Right ventricle myocardium inferior (tissue), 1 donor: ENCODE results near the gene MORN5. TPM values are rescaled to one million over a fixed set of nuclear protein-coding genes. Genes with fewer than 3 reads are reported as not detected.

ENCODE experiments used
- ATAC-seq: fragments of 200-7000 bp; cut with Tn5 transposase; one replicate; pipeline ENCODE4 v1.9.1; 2020; ENCODE audit warnings: mild to moderate bottlenecking, moderate library complexity
- DNase-seq: peaks from one replicate; pipeline ENCODE4 v3.0.0; 2021; ENCODE audit errors: missing footprints
- intact Hi-C: fragments of 100-400 bp; cut with DNase I; formaldehyde crosslinking; loops from one replicate; pipeline ENCODE4 v1.11.0; 2022
- microRNA-seq: library from miRNA; unstranded; fragments of <30 nt; microRNA quantifications from one replicate; pipeline ENCODE4 v1.2.0, GENCODE V29; 2020
- total RNA-seq: library from RNA; stranded (reverse); fragmentation: NEBNext Ultra II Directional; extraction: Animal tissue kit (Norgen Biotek cat#: 25700); gene quantifications from one replicate; pipeline ENCODE4 v1.2.1, GENCODE V29; 2021
- donor health status: DM: no; HTN: yes; CAD: no; lungs with severe emphysema.

The MORN5 gene
- total RNA-seq, 1 donor from 2014 or later = not detected

DNA sequence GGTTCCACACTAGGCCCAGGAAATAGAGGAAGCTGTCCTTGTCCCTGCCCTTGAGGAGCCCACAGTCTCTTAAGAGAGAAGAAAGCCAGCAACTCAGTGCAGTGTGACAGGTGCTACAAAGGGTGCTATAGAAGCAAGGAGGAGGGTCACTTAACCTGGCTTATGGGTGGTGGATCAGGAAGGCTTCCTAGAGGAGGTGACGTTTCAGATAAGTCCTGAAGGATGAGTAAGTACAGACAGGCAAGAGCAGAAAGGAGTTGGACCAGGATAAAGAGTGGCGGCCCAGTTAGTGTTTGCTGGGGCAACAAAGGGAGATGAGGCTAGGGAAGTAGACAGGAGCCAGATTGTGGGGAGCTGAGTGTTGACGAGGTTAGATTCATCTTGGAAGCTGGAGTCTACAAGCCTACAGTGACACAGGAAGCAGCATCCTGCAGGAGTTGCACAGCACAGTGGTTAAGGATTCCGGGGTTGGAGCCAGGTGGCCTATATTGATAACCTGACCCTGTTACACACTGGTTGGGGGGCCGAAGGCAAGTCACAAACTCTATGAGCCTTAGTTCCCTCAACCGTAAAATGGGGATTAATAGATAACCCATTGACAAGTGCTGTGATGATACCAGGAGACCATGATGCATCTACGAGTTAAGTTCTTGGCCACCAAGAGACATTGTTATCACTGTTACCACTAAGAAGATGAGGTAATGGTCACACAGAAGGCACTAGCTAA, 74.5 kb downstream of the MORN5 start:
- ATAC-seq = no peak
- DNase-seq = no peak
- intact Hi-C loops = no loop called here

- intact Hi-C loops = no loop called here
- ATAC-seq = no peak
- DNase-seq = no peak
Observed at GRCh38 chr9:122236681-122237080, 77.0 kb downstream of the MORN5 start.

DNA sequence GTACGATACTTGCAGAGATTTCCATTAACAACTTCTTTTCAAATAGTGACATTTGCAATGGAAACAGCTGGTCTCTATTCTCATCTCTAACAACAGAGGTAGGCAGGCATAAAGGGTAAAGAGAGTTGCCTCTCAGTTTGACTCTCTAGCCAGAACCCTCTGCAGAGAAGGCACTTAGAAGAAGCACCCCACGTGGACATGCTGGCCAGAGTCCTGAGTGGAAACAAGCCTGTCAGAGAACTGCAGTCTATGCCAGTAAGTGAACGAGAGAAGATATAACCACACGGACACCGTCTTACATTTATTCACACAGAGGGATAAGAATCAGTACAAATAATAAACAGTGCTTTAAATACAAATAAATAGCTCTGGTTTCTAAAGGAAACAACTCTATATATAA, 80.0 kb downstream of the MORN5 start:
- DNase-seq (no peak), ATAC-seq (peak; percentile 89)
- intact Hi-C loops = no loop called here

DNA sequence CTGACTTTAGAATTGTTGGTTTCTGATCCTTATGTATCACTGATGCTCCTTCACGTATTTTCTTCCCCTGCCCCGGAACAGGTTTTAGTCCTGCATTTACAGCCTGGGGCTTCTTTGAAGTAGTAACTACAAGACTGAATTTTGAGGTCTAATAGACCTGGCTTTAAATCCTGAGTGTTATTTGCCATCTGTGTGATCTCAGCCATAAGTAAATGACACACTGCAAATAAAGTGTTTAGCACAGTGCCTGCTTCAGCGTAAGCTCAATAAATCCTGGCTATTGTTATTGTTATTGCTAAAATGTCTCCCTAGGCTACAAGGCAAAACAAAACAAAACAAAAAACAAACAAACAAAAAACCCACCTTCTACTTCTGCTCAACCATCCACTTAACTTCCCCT, 84.6 kb downstream of the MORN5 start:
- intact Hi-C loops = no loop called here
- no peak for ATAC-seq
- no peak for DNase-seq

DNA sequence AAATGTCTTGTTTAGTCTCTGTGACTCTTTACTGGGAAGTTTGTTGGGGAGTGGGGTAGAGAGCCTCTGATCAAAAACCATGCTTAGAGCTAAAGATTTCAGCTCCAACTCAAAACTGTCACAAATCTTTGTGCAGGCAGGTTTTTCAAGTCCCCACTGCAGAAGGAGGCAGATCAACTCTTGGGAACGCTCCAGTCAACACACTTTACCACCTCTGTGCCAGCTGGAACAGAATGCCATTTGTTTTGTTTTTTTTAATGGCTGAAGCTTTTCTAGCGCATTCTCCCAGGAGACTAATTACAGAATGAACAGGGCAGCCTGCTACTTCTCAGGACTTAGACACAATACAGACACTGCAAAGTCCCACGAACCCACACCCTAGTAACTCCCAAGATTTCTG, 87.0 kb downstream of the MORN5 start:
- intact Hi-C loops = no loop called here
- DNase-seq (no peak), ATAC-seq (no peak)

- ATAC-seq (no peak), DNase-seq (no peak)
- intact Hi-C loops = no loop called here
Observed at GRCh38 chr9:122248448-122248865, 88.7 kb downstream of the MORN5 start.

Small RNA genes lying within 50 kb of the gene (microRNA-seq; reads per million reads assigned to microRNA genes)
- not detected for gene MIR4478

Other genes starting within 250 kb of the MORN5 start
- 5.0 TPM for gene TTLL11, start 66.6 kb upstream of the MORN5 start, total RNA-seq
- 297 TPM for gene NDUFA8, start 129 bp upstream of the MORN5 start, total RNA-seq
- 6.1 TPM for gene LHX6, start 69.0 kb downstream of the MORN5 start, total RNA-seq
- gene RBM18, start 104.9 kb downstream of the MORN5 start, total RNA-seq = 38.5 TPM
- 39.1 TPM for gene MRRF, start 105.0 kb downstream of the MORN5 start, total RNA-seq
- 4.0 TPM for gene PTGS1, start 211.1 kb downstream of the MORN5 start, total RNA-seq